Measurements from ENCODE around the gene CNTD1.

Gene CNTD1

DNA sequence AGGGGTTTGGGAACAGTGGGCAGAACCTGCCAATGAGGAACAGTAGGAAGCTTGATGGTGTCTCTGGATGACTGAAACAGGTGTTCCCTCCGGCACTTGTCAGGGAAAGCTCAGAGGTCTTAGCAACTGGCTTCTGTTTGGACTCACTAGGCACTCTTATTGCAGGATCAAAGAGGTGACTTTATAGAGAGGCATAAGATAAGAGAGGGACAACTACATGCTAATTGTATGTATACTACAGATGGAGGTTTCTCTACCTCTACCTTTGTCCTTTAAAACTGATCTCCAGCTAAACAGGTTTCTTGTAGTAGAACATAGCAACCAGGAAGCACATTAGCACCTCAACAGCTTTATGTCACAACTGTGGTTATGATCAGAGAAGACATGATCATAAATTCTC is 7.6 kb downstream of the CNTD1 start:
- DNase-seq = no peak

DNA sequence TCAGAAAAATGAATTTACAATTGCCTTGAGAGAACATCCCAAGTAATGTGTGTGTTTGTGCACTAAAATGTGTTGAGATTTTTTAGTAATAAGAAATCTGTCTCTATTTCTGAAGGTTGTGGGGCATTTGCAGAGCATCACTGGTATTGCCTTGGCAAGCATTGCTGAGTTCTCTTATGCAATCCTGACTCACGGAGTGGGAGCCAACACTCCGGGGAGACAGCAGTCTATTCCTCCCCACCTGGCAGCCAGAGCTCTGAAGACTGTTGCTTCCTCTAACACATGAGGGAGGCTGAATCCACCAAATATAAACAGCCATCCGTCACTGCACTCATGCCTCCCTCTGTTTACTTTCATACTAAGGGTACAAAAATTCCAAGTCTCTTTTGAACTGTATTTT is 10.6 kb downstream of the CNTD1 start:
- DNase-seq = no peak

DNA sequence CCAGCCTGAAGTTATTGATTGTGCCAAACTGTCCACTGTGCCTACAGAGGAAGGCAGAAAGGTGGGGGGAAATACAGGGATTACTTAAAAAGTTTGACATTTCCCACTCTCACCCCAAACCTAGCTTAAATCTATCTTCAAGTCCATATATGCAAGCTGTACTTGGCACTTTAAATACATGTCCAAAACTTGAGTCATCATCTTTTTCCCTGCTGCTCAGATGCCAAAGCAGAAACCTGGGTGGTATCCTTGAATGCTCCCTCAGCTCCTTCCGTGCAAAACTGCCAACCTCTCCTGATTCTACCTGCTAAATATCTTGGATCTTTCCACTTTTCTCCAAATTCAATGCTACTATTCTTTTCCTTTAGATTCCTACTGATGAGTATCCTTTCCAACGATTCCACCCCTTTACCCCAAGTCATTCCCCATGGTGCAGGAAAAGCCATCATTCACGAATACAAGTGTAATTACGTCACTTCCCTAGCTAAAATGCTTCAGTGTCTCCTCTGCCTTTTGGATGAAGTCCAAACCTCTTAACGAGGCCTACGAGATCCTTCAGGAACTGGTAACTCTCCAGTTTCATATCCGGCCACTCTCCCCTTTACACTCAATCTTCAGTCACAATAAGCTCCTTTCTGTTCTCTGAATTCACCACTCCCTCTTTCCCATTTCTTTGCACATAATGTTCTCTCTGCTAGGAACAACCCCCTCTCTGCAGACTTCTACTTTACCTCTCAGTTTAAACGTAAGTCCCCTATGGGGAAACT is 16.2 kb downstream of the CNTD1 start:
- DNase-seq = no peak

DNA sequence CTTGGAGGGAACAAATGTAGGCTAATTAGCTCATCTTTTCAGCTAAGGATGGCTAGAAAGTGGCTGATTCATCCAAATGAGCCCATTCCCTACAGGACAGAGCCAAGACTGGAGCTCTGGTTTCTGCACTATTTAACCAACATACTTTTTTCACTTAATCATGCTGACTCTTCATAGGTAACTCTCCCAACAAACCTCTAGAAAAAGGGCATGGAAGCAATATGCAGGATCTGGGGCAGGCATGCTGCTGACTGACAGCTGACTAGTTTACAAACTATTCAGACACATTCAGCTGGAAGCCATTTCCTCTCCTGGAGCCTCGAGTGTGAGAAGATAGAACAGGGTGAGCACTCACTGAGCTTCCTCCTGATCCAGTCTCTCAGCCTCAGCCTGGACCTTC is 19.2 kb downstream of the CNTD1 start:
- DNase-seq = no peak

DNA sequence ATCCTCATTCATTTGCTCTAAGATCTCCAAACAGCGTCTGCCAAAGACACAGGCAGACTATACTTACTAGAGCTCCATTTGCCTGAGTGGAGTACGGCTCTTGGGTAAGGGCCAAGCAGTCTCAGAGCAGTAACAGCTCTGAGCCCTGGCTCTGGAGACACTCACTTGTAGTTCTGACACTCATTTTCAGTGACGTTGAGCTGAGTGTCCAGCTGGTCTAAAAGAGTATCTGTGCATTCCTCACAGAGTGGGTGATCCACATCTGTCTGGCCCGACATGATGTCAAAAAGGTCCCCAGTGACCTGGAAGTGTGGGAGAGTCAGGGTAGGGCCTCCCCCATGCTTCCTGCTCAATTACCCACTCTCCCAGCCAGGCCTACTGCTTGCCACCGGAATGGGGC is 19.7 kb downstream of the CNTD1 start:
- no peak for DNase-seq

DNA sequence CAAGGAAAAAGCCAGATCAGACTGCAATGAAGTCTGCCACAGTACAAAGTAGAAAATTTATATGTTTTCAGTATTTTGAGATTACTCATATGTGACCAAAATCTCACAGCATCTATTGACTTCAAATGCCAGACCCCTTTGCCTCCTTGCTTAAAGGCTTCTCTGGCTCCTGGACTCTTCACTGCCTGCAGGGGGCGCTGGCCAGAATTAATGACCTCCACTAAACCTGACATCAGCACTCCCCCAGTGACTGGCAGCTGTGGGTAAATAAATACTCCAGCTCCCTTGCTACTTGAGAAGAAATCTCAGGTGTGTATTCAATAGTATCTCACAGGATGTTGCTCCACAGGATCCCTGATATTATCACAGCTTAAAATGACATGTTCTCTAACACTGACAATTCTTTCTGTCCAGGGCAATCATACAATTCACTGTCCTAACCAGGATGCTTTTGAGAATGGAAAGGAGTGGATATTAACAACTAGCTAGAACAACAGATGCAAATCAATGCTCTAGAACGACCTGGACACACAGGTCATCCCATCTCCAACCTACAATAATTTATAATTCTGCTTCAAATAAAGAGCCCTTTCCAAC is 21.4 kb downstream of the CNTD1 start:
- no peak for DNase-seq

DNA sequence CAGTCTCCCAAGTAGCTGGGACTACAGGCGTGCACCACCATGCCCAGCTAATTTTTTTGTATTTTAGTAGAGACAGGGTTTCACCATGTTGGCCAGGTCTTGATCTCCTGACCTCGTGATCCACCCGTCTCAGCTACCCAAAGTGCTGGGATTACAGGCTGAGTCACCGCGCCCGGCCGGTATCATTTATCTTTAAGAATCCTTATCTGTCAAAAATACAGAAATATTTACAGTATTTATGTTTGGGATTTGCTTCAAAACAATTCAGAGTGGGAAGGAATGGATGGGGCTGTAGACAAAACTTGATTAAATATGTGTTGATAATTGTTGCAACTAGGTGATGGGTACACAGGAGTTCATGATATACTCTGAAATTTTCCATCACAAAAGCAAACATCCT is 22.5 kb downstream of the CNTD1 start:
- no peak for DNase-seq

DNA sequence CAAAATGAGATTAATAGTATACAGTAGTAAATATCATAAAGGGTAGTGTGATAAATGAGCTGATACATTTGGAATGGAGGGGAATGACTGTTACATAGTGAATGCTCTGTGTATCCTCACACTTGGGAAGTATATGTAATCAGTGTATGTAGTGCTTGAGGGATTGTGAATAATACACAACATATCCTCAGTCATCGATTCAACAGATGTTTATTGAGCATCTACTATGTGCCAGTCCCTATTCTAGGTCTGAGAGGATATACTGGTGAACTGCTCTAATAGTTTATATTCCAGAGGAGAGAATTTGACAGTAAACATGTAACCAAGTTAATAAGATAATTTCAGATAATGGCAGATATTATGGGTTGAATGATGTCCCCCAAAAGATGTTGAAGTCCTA is 28.8 kb downstream of the CNTD1 start:
- no peak for DNase-seq

DNA sequence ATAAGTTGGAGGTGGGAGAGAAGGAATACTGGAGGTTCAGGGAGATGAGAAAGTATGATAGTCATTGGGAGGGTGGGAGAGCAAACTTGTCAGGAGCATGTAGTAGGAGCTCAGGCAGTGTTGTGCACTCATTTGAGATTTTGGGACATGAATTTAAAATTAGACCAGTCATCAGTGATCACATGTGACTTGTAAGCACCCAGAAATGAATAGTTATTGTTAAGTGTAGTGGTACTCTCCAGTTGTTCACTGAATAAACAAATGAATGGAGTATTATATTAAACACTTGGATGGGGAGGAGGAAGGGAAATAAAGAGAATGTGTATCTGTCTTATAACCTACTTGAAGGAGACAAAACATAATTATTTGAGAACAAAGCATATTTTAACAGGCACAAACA is 32.3 kb downstream of the CNTD1 start:
- no peak for DNase-seq

DNA sequence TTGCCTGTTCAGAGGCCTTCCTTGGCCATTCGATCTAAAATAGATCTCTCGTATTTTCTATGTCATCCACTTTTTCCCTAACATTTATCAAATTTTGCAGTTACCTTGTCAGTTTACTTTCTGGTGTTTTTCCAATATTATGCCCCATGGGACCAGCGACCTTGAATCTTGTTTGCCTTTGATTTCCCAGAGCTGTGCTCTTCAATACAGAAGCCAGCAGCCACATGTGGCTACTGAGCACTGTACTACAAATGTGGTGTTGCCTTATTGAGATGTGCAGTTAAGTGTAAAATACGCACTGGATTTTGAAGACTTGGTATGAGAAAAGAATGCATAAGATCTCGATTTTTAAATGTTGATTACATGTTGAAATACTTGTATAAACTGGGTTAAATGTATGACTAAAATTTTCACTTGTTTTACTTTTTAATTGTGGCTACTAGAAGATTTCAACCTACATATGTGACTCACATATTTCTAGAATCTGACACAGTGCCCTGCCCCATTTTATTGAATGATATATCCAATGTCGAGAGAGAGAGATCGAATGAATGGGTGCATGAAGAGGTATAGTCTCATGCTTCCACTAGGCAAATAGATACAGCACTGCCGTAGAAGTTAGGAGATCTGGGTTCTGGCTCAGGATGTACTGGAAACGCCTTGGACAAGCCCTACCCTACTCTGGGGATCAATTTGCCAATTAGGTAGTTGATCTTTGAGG is 33.7 kb downstream of the CNTD1 start:
- no peak for DNase-seq

DNA sequence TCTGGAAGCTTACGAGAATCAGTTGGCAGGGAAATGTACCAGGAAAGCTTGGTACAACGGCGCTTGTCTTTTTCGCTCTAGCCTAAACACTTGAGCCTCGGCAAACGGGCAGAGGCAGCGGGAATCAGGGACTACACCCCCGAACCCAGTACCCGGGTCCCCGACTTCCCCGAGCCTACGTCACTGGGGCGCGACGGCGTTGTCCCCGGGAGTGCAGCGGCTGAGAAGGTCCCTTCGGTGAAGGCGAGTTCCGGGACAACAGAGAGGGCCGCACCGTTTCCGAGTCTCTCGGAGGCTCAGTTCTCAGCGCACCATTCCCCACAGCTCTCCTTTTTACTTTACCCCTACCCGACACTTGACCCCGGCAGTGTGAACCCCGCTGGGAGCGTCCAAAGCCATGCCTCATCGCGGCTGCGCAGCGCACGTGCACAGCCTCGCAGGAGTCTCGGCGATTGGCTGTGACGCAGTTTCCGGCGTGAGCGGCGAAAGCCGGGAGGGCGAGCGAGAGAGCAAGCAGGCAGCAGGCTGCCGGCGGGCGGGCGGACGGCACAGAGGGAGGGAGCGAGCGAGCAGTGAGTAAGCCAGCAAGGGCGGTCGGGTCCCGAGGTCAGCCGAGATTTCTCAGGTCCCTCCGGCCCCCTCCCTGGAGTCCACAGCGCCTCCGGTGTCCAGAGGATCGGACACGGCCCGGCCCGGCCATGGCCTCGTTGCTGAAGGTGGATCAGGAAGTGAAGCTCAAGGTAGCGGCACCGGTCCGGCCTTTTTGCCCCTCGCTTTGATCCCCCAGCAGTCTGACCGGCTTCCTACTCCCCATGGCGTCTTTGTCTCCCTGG is 34.5 kb downstream of the CNTD1 start, which contains the start of gene PSME3:
PSME3 (plus strand) TSS at position 464 of the 833 bp plus-strand sequence; CDS start at position 699, 235 bp downstream.
- DNase-seq = peak; percentile 95

DNA sequence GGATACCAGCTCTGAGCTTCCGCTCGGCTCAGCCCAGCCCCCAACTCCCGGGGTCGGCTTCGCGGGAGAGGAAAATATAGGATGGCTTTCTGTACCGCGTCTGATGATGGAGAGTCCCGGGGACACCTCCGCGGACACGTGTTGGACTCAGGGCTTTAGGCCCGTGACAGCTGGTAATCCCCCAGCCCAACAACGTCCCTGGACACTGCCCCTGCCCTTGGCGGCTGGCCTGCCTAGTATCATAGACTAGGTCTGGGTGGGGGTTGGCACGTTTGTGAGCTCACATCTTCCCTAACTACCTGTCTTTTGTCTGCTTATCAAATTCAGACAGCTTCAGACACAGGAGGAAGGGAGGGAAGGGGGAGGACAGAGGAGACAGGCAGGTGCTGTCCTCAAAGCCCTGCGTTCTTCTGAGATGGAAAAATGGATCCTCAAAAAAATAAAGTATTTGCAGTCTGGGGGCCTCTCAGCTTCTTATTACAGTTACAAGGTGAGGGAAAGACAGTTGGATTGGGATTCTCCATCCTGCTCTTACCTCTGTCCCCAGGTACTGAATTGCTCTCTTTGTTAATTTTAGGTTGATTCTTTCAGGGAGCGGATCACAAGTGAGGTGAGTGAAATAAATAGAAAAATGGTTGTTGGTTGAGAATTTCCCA is 35.2 kb downstream of the CNTD1 start:
- no peak for DNase-seq

DNA sequence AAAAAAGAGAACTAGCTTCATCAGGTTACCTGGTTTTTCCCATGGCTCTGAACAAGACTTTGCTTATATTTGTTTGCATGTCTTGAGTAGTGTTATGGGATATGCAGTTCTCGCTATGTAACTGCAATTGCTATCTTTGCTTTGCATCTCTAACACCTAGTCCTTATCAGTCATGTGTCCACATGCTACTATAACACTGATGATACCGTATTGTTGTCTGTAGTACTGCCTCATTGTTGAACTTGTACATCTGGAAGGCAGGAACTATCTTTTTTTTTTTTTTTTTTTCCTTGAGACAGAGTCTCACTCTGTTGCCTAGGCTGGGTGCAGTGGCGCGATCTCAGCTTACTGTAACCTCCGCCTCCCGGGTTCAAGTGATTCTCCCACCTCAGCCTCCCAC is 37.1 kb downstream of the CNTD1 start:
- DNase-seq = no peak

DNA sequence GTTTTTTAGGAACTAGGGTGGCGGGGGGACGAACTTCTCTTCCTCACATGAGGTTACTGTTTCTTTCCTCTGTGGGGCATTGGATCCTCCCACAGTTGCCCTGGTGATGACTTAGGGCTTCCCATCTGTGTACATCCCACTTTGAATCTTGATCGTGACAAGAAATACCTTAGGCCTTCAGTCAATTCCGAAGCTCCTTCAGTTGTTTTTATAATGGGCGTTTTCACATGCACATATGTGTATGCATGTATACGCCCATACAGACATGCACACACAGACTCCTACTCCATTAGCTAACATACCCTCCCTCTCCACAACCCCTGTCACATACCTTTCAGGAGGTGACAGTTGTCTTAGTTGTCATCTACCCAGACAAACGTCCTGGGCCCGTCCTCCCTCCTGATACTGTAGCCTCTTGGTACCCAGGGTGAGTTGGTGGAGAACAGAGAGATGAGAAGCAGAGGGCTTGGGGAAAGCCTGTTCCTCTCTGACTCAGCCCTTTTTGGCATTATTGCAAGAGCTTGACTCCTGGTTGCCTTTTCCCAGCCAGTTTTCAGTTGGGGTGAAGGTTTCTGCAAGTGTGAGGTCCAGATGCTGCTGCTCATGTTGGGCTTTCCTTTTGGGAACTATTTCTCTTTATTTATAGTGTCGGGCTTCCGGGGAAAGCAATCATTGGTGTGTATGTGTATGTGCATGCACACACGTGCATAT is 43.5 kb downstream of the CNTD1 start:
- no peak for DNase-seq

DNA sequence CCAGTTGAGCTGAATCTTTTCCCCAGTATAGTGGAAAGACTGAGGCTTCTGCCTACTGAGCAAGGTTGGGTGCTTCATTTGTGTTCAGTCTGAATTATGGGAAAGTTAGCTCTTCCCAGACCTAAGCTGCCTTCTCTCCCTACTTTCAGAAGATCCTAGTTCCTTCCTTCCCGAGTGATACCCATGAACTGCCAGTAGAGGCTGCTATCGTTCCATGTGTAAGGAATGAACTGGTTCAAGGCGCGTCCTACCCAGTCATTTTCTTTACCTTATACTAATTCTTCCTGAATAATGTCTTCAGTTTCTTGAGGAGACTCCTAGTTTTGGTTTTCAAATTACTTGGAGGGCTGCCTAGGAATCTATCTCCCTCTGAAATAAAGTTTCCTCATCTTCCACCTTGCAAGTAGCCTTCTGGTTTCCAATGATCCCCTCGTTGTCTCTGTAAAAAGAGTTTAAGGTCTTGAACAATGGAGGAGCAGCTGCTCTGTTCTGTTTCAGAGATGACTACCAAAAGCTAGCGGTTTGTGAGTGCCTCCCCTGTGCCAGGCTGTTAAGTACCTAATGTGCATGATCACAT is 44.8 kb downstream of the CNTD1 start:
- DNase-seq = peak; percentile 49

DNA sequence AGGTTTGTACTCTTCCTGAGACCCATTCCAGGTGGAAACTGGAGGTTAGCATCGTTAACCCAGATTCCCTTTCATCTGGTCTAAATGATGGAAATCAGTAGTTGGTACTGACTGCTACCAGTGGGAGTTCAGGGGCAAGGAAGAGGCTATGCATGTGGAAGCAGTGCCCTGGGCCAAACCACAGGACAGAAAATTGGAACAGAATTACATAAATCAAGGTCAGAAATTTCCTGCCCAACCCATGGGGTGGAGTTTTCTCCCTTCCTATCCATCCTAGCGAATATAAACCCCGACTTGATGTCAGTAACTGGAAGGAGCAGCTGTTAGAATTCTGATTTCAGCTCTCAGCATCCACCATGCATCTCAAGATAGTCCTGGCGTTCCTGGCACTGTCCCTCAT is 45.6 kb downstream of the CNTD1 start, which contains the start of gene AOC2:
AOC2 (plus strand) TSS at position 310 of the 400 bp plus-strand sequence; CDS start at position 357, 47 bp downstream.
- peak; percentile 53 for DNase-seq

DNA sequence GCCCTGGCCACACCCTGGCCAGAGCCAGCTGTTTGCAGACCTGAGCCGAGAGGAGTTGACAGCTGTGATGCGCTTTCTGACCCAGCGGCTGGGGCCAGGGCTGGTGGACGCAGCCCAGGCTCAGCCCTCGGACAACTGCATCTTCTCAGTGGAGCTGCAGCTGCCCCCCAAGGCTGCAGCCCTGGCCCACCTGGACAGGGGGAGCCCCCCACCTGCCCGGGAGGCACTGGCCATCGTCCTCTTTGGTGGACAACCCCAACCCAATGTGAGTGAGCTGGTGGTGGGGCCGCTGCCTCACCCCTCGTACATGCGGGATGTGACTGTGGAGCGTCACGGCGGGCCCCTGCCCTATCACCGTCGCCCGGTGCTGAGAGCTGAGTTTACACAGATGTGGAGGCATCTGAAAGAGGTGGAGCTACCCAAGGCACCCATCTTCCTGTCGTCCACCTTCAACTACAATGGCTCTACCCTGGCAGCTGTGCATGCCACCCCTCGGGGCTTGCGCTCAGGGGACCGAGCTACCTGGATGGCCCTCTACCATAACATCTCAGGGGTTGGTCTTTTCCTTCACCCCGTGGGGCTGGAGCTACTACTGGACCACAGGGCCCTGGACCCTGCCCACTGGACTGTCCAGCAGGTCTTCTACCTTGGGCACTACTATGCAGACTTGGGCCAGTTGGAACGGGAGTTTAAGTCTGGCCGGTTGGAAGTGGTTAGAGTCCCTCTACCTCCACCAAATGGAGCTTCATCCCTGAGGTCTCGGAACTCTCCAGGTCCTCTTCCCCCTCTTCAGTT is 46.3 kb downstream of the CNTD1 start:
- no peak for DNase-seq

DNA sequence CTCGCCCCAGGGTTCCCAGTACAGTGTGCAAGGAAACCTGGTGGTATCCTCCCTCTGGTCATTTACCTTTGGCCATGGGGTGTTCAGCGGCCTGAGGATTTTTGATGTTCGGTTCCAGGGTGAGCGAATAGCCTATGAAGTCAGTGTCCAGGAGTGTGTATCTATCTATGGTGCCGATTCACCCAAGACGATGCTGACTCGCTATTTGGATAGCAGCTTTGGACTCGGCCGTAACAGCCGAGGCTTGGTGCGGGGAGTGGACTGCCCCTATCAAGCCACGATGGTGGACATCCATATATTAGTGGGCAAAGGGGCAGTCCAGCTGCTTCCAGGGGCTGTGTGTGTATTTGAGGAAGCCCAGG is 46.9 kb downstream of the CNTD1 start:
- DNase-seq = no peak

DNA sequence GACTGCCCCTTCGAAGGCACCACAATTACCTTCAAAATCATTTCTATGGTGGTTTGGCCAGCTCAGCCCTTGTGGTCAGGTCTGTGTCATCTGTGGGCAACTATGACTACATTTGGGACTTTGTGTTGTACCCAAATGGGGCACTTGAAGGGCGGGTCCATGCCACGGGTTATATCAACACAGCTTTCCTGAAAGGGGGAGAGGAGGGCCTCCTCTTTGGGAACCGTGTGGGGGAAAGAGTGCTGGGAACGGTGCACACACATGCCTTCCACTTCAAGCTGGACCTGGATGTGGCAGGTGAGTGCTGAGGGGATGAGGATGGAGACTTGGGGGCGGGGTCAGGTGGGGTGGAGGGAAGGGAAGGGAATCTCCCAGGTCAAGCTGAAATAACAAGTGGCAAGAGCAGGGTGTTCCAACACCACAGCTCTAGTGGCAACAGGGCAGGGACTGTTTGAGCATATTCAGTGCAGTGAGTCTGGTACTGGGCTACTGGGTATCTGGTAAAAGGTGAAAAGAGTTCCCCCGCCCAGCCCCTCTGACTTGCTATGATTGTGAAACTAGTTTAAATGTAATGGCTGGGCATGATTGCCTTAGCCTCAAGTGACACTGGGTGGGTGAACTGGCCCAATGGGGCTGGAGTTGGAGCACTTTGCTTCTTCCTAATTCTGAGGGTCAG is 47.4 kb downstream of the CNTD1 start:
- peak; percentile 54 for DNase-seq
